ENCODE data around the gene CNTNAP5. TPM values are rescaled to one million over a fixed set of nuclear protein-coding genes. Genes with fewer than 3 reads are reported as not detected.
A peak's percentile ranks its signal among the peaks of the same experiment; 100 is the strongest.

Gene CNTNAP5
- total and polyA plus RNA-seq, 2 experiments from 2014 or later: 0.03 TPM; not detected in 1

GRCh38 chr2:124920448-124920847 is 895.4 kb downstream of the CNTNAP5 start:
- Histone ChIP-seq H3K27me3 (no peaks in the 10 kb centered on the region), H3K4me3 (no peak overlapping the region), H3K4me1 (ENCODE audit: low read depth) (no peaks in the 10 kb centered on the region), H3K36me3 (no peaks in the 10 kb centered on the region), H3K27ac (no peak overlapping the region), H3K9me3 (ENCODE audit: low read depth) (no peaks in the 10 kb centered on the region)
- TF ChIP-seq CTCF (IDR thresholded peaks at IDR 0.05; ENCODE audit: low read depth, low read length): no peak
- no peak for DNase-seq (ENCODE audit: low read depth in 1 of 2, low spot score in 1 of 2)

- no peaks in the 10 kb centered on the region for H3K9me3 ChIP-seq (ENCODE audit: low read depth)
- no peaks in the 10 kb centered on the region for H3K36me3 ChIP-seq
- H3K4me1 ChIP-seq (ENCODE audit: low read depth): no peaks in the 10 kb centered on the region
- H3K27ac ChIP-seq: no peak overlapping the region
- no peak overlapping the region for H3K4me3 ChIP-seq
- H3K27me3 ChIP-seq: no peaks in the 10 kb centered on the region
- no peak for TF ChIP-seq CTCF (IDR thresholded peaks at IDR 0.05; ENCODE audit: low read depth, low read length)
- DNase-seq (ENCODE audit: low read depth in 1 of 2, low spot score in 1 of 2): no peak
These were observed 896.1 kb downstream of the CNTNAP5 start for GRCh38 chr2:124921191-124921590.

DNA sequence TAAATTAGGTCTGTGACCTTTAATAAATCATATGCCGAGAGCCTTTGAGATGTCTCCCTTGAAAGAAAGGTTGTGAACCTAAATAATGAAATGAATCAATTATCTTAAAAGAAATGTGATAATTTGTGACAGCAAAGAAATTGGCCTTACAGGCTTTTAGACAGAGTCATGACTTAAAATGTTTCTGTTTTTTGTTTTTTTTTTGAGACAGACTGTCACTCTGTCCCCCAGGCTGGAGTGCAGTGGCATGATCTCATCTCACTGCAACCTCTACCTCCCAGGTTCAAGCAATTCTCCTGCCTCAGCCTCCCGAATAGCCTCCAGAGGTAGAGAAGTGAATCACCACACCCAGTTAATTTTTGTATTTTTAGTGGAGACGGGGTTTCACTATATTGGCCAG is 898.0 kb downstream of the CNTNAP5 start:
- no peak for DNase-seq (ENCODE audit: low read depth in 1 of 2, low spot score in 1 of 2)
- H3K4me1 ChIP-seq (ENCODE audit: low read depth): no peaks in the 10 kb centered on the region
- no peak overlapping the region for H3K4me3 ChIP-seq
- no peaks in the 10 kb centered on the region for H3K36me3 ChIP-seq
- TF ChIP-seq CTCF (IDR thresholded peaks at IDR 0.05; ENCODE audit: low read depth, low read length): no peak
- H3K27ac ChIP-seq: no peak overlapping the region
- H3K27me3 ChIP-seq: no peaks in the 10 kb centered on the region
- H3K9me3 ChIP-seq (ENCODE audit: low read depth): no peaks in the 10 kb centered on the region

DNA sequence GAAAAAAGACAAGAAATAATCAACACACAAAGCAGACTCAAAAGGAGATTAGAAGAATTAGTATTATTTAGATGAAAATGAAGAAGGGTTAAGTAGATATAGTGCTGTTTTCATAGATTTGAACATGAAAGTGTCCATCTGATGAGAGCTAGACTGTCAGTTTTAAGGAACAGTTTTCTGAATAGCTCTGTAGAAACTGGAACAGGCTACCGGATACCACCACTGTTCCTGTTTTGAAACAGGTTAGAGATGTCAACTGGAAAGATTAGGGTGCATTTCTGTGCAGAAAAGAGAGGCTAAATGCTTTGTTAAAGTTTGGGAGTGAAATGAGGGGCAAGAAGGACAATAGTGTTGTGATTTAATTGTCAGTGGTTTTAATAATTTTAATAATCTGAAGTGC is 908.8 kb downstream of the CNTNAP5 start:
- H3K4me3 ChIP-seq: no peak overlapping the region
- DNase-seq (ENCODE audit: low read depth in 1 of 2, low spot score in 1 of 2): no peak
- no peak for TF ChIP-seq CTCF (IDR thresholded peaks at IDR 0.05; ENCODE audit: low read depth, low read length)
- H3K27ac ChIP-seq: no peak overlapping the region
- no peaks in the 10 kb centered on the region for H3K36me3 ChIP-seq
- H3K4me1 ChIP-seq (ENCODE audit: low read depth): no peaks in the 10 kb centered on the region
- H3K9me3 ChIP-seq (ENCODE audit: low read depth): no peaks in the 10 kb centered on the region
- H3K27me3 ChIP-seq: no peaks in the 10 kb centered on the region

DNA sequence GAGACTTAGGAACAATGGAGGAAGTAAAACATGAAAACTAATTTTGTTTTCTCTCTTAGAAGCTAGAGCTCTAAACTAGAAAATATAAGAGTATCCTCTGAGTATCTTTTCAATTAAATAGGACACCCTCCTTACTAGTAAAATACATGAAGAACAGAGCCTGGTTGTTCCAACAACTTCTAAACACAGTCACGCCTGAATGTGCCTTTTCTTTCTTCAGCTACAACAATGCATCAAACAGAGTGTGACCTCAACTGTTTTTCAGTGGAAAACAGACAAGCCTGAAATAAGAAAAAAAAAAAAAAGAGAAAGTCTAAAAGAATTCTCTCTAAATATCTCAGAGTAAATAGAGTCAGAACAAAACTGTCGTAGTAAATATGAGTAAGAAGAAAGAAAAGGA is 928.8 kb downstream of the CNTNAP5 start:
- Histone ChIP-seq H3K4me1 (ENCODE audit: low read depth) (no peaks in the 10 kb centered on the region), H3K27ac (no peak overlapping the region), H3K27me3 (no peaks in the 10 kb centered on the region), H3K4me3 (no peak overlapping the region), H3K36me3 (no peaks in the 10 kb centered on the region), H3K9me3 (ENCODE audit: low read depth) (no peaks in the 10 kb centered on the region)
- DNase-seq (ENCODE audit: low read depth in 1 of 2, low spot score in 1 of 2): no peak
- TF ChIP-seq CTCF (IDR thresholded peaks at IDR 0.05; ENCODE audit: low read depth, low read length): no peak

- no peak for TF ChIP-seq CTCF (IDR thresholded peaks at IDR 0.05; ENCODE audit: low read depth, low read length)
- Histone ChIP-seq H3K36me3 (no peaks in the 10 kb centered on the region), H3K27me3 (no peaks in the 10 kb centered on the region), H3K9me3 (ENCODE audit: low read depth) (no peaks in the 10 kb centered on the region), H3K4me1 (ENCODE audit: low read depth) (no peaks in the 10 kb centered on the region), H3K27ac (no peak overlapping the region), H3K4me3 (no peak overlapping the region)
- peak in 1 of 2 donors; percentile 59 for DNase-seq (ENCODE audit: low read depth in 1 of 2, low spot score in 1 of 2)
These were observed 934.5 kb downstream of the CNTNAP5 start for GRCh38 chr2:124959581-124959980.
